ENCODE measurements around the gene RSPRY1. TPM values are rescaled to one million over a fixed set of nuclear protein-coding genes. Genes with fewer than 3 reads are reported as not detected.

RSPRY1 gene
- total and polyA plus RNA-seq, 2 of the 8 experiments (the other 6 are each of a cell fraction or from before 2014, with no cell fraction given): 11.5 to 32.5 TPM

DNA sequence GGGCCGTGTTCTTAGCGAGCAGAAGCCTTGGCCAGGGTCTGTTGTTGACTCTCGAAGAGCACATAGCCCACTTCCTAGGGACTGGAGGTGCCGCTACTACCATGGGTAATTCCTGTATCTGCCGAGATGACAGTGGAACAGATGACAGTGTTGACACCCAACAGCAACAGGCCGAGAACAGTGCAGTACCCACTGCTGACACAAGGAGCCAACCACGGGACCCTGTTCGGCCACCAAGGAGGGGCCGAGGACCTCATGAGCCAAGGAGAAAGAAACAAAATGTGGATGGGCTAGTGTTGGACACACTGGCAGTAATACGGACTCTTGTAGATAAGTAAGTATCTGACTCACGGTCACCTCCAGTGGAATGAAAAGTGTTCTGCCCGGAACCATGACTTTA lies 18.5 kb downstream of the RSPRY1 start:
- no peak overlapping the region for H3K4me3 ChIP-seq (ENCODE audit: extremely low read depth in 1 of 4, insufficient read depth in 2 of 4, low read depth in 3 of 4, low read length in 4 of 4)
- no peak overlapping the region for H3K18ac ChIP-seq (ENCODE audit: extremely low read depth, low read length)
- H3K4me1 ChIP-seq (replicated peaks in 1 of 4; ENCODE audit: control insufficient read depth in 3 of 4, insufficient read depth in 4 of 4, low read length in 3 of 4): no peaks in the 10 kb centered on the region
- H2AK5ac ChIP-seq (ENCODE audit: low read depth, low read length): no peak overlapping the region
- H3K36me3 ChIP-seq (ENCODE audit: control insufficient read depth in 2 of 4, insufficient read depth in 4 of 4, low read length in 3 of 4): peaks cover 2 to 39% (median 14%) of the 10 kb centered on the region in 4 experiments; a peak in 7 of 8 replicates
- H3K79me1 ChIP-seq (ENCODE audit: low read depth, low read length): no peaks in the 10 kb centered on the region
- H3K4me2 ChIP-seq (ENCODE audit: insufficient read depth in 1 of 2, low read depth in 2 of 2, low read length in 2 of 2): no peak overlapping the region
- TF ChIP-seq, protein P1, sequence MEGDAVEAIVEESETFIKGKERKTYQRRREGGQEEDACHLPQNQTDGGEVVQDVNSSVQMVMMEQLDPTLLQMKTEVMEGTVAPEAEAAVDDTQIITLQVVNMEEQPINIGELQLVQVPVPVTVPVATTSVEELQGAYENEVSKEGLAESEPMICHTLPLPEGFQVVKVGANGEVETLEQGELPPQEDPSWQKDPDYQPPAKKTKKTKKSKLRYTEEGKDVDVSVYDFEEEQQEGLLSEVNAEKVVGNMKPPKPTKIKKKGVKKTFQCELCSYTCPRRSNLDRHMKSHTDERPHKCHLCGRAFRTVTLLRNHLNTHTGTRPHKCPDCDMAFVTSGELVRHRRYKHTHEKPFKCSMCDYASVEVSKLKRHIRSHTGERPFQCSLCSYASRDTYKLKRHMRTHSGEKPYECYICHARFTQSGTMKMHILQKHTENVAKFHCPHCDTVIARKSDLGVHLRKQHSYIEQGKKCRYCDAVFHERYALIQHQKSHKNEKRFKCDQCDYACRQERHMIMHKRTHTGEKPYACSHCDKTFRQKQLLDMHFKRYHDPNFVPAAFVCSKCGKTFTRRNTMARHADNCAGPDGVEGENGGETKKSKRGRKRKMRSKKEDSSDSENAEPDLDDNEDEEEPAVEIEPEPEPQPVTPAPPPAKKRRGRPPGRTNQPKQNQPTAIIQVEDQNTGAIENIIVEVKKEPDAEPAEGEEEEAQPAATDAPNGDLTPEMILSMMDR (IDR thresholded peaks at IDR 0.05; ENCODE audit: control extremely low read depth in 1 of 3, insufficient read depth in 1 of 3, low read depth in 1 of 3, low read length in 3 of 3): peak; percentile 14 to 47 (median 46); a peak in 3 of 4 replicates
- TF ChIP-seq KDM4A (IDR thresholded peaks at IDR 0.05; ENCODE audit: low read depth, low read length, severe bottlenecking) (no peak), CHD2 (IDR thresholded peaks at IDR 0.05; ENCODE audit: low read length) (no peak), SIRT6 (IDR thresholded peaks at IDR 0.05; ENCODE audit: low read length) (no peak), SIN3A (conservative IDR thresholded peaks at IDR 0.05 in 1 of 2, IDR thresholded peaks at IDR 0.05 in 1 of 2; ENCODE audit: low read depth in 1 of 2, low read length in 2 of 2) (0 out of 4 replicates have a peak, but pooled peaks of 1 of the 2 experiments have one; percentile 32)
- no peak for FAIRE-seq
- H3K9ac ChIP-seq (replicated peaks in 1 of 4; ENCODE audit: extremely low read depth in 1 of 4, low read depth in 3 of 4, low read length in 3 of 4): no peak overlapping the region
- H4K5ac ChIP-seq (ENCODE audit: insufficient read length, low read depth, low read length): no peak overlapping the region
- H4K8ac ChIP-seq (ENCODE audit: extremely low read depth, insufficient read depth, low read length): no peak overlapping the region
- ChIA-PET POLR2A (ENCODE audit: partially characterized antibody) (no interaction called here), CTCF (ENCODE audit: partially characterized antibody) (interaction anchor here (0.7 to 1.5 kb wide), 7 partner anchors 7 to 96 kb away, joined by 3 to 5 read pairs (median 3); no protein-coding TSS in a partner anchor)
- H2BK120ac ChIP-seq (replicated peaks; ENCODE audit: low read depth, low read length): no peak overlapping the region
- no peak overlapping the region for H3K14ac ChIP-seq (ENCODE audit: insufficient read length)
- no peak overlapping the region for H2BK15ac ChIP-seq (ENCODE audit: low read length)
- no peaks in the 10 kb centered on the region for H3K27me3 ChIP-seq (replicated peaks in 1 of 4; ENCODE audit: control insufficient read depth in 3 of 4, extremely low read depth in 1 of 4, insufficient read depth in 3 of 4, low read length in 3 of 4)
- H2BK5ac ChIP-seq (ENCODE audit: low read depth, low read length): no peak overlapping the region
- no peak overlapping the region for H4K91ac ChIP-seq (replicated peaks; ENCODE audit: insufficient read length, low read length)
- peak in 1 of 2 experiments; percentile 48 for DNase-seq (ENCODE audit: low read depth in 1 of 2, low spot score in 2 of 2)
- no peak overlapping the region for H2AFZ ChIP-seq (ENCODE audit: low read length)
- H3K79me2 ChIP-seq (ENCODE audit: control insufficient read depth in 1 of 2, insufficient read depth in 2 of 2, low read length in 2 of 2): no peaks in the 10 kb centered on the region
- no peak overlapping the region for H3K23ac ChIP-seq (ENCODE audit: insufficient read length)
- no peaks in the 10 kb centered on the region for H3K23me2 ChIP-seq (ENCODE audit: low read depth, low read length)
- peaks cover 0 to 4% of the 10 kb centered on the region in 2 experiments; a peak in 1 of 4 replicates for H3K9me3 ChIP-seq (ENCODE audit: insufficient read depth in 2 of 2, low read depth in 1 of 2, low read length in 1 of 2)
- no peak overlapping the region for H2BK12ac ChIP-seq (ENCODE audit: low read depth, low read length)
- no peak overlapping the region for H2BK20ac ChIP-seq (ENCODE audit: low read length)
- 93% methylated on average over 12 of the region's 12 CpGs; no CpG with 5 or more reads in 1 of the 2 experiments for WGBS, 2 experiments (ENCODE audit: extremely low coverage in 1 of 2, insufficient coverage in 1 of 2, insufficient read length in 1 of 2, insufficient replicate concordance in 2 of 2, low coverage in 1 of 2, low lambda C conversion rate in 2 of 2, missing lambda C conversion rate in 1 of 2)
- no peak overlapping the region for H3K27ac ChIP-seq (ENCODE audit: low read depth, low read length)
- H3K56ac ChIP-seq (replicated peaks; ENCODE audit: insufficient read length, low read depth, low read length): no peak overlapping the region
- H3K4ac ChIP-seq (replicated peaks; ENCODE audit: insufficient read length, low read depth, low read length): no peak overlapping the region
- peaks cover 0 to 1% of the 10 kb centered on the region in 2 experiments for H4K20me1 ChIP-seq (replicated peaks in 1 of 2; ENCODE audit: control insufficient read depth in 1 of 2, insufficient read depth in 2 of 2, low read length in 2 of 2)

Measured in H1 (cell line).